Measurements from ENCODE around the gene PRXL2B. TPM values are rescaled to one million over a fixed set of nuclear protein-coding genes. Genes with fewer than 3 reads are reported as not detected.

The PRXL2B gene
- total RNA-seq, 2 donors from 2014 or later, result 20.3 to 25.8 TPM

DNA sequence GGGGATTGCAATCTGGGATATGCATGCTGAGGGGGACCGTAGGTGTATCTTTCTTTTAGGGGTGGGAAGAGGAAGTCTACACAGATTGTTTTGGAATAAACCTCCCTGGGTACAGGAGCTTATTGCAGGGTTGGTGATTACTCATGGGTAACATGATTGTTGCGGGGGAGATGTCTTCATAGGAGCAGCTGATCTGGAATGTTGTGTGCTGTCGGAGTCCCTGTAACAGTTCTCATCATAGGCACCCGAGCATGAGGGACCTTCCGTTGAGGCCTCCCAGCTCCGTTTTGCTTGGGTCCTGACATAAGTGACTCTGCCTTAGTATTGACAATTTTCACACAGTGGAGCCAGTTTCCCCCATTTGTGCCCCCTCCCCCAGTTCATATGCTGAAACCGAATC, 4.2 kb upstream of the PRXL2B start:
- 68% methylated on average over 7 of the region's 7 CpGs for WGBS
- no peaks in the 10 kb centered on the region for H3K36me3 ChIP-seq
- no peaks in the 10 kb centered on the region for H3K9me3 ChIP-seq
- H3K27me3 ChIP-seq (replicated peaks; ENCODE audit: insufficient read depth), result no peaks in the 10 kb centered on the region
- H3K4me3 ChIP-seq, result no peak overlapping the region
- H3K4me1 ChIP-seq (replicated peaks), result peaks cover 23% of the 10 kb centered on the region
- no peak for TF ChIP-seq POLR2AphosphoS5 (IDR thresholded peaks at IDR 0.05)
- TF ChIP-seq, protein P1, sequence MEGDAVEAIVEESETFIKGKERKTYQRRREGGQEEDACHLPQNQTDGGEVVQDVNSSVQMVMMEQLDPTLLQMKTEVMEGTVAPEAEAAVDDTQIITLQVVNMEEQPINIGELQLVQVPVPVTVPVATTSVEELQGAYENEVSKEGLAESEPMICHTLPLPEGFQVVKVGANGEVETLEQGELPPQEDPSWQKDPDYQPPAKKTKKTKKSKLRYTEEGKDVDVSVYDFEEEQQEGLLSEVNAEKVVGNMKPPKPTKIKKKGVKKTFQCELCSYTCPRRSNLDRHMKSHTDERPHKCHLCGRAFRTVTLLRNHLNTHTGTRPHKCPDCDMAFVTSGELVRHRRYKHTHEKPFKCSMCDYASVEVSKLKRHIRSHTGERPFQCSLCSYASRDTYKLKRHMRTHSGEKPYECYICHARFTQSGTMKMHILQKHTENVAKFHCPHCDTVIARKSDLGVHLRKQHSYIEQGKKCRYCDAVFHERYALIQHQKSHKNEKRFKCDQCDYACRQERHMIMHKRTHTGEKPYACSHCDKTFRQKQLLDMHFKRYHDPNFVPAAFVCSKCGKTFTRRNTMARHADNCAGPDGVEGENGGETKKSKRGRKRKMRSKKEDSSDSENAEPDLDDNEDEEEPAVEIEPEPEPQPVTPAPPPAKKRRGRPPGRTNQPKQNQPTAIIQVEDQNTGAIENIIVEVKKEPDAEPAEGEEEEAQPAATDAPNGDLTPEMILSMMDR (IDR thresholded peaks at IDR 0.05), result no peak
- no peak for TF ChIP-seq POLR2A (IDR thresholded peaks at IDR 0.05)
- no peak for DNase-seq (ENCODE audit: low spot score)
- no peak overlapping the region for H3K27ac ChIP-seq
- intact Hi-C loops (cut with DNase I), result loop anchor here (10.0 kb wide), 1 partner anchor 388 kb away; the partner anchor contains the start of gene FAAP20

DNA sequence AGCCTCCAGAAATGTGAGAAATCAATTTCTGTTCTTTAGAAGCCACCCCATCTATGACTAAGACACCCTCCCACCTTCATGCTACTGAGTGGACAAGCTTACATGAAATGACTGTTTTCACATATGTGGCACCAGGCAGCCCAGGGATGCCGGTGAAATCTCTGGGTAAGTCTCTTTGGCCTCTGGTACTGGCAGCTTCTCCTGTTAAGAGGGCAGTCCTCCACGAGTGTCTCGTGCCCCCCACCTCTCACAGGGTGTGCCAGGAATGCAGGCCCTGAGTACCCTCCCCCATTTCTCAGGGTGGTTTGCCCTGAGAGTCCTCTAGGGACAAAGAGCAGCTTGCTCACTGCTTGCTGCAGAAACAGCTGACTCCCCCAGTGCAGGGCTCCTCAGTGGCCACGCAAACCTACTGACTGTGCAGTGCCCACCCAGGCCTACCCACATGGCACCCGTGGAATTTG, 3.2 kb upstream of the PRXL2B start:
- no peak overlapping the region for H3K27ac ChIP-seq
- DNase-seq (ENCODE audit: low spot score), result no peak
- H3K27me3 ChIP-seq (replicated peaks; ENCODE audit: insufficient read depth), result no peaks in the 10 kb centered on the region
- no peaks in the 10 kb centered on the region for H3K9me3 ChIP-seq
- 67% methylated on average over 5 of the region's 5 CpGs for WGBS
- TF ChIP-seq, protein P1 (IDR thresholded peaks at IDR 0.05), result no peak
- TF ChIP-seq POLR2A (IDR thresholded peaks at IDR 0.05) (no peak), POLR2AphosphoS5 (IDR thresholded peaks at IDR 0.05) (no peak)
- no peaks in the 10 kb centered on the region for H3K36me3 ChIP-seq
- intact Hi-C loops (cut with DNase I), result loop anchor here (10.0 kb wide), 1 partner anchor 389 kb away; the partner anchor contains the start of gene FAAP20
- peaks cover 23% of the 10 kb centered on the region for H3K4me1 ChIP-seq (replicated peaks)
- H3K4me3 ChIP-seq, result no peak overlapping the region

DNA sequence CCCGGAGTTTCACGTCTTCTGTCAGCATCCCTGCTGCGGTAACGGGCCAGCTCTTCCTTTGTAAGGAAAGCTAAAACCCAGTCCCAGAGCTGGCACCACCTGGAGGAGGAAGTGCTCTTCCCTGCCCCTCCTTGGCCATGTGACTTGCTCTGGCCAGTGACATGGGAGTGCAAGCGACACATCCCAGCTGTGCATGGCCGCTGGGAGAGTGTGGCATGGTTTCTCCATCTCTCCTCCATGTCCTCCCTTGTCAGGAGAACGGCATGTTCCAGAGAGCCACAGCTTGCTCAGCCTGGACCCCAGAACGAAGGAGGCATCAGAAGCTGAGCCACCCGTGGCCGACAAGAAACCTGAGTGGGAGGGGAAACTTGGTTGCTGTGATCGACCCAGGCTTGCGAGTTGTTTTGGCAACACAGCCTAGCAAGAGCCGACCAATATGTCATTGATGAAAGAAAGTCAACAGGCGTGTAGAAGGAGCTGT, 2.7 kb upstream of the PRXL2B start:
- 46% methylated on average over 14 of the region's 14 CpGs for WGBS
- Histone ChIP-seq H3K9me3 (no peaks in the 10 kb centered on the region), H3K27me3 (replicated peaks; ENCODE audit: insufficient read depth) (no peaks in the 10 kb centered on the region), H3K4me1 (replicated peaks) (peaks cover 21% of the 10 kb centered on the region), H3K36me3 (no peaks in the 10 kb centered on the region), H3K27ac (peak overlapping the region in 1 of 2 donors; percentile 14), H3K4me3 (no peak overlapping the region)
- DNase-seq (ENCODE audit: low spot score), result no peak
- intact Hi-C loops (cut with DNase I), result loop anchor here (10.0 kb wide), 1 partner anchor 389 kb away; the partner anchor contains the start of gene FAAP20
- peak; percentile 27 for TF ChIP-seq POLR2A (IDR thresholded peaks at IDR 0.05)
- no peak for TF ChIP-seq POLR2AphosphoS5 (IDR thresholded peaks at IDR 0.05)

DNA sequence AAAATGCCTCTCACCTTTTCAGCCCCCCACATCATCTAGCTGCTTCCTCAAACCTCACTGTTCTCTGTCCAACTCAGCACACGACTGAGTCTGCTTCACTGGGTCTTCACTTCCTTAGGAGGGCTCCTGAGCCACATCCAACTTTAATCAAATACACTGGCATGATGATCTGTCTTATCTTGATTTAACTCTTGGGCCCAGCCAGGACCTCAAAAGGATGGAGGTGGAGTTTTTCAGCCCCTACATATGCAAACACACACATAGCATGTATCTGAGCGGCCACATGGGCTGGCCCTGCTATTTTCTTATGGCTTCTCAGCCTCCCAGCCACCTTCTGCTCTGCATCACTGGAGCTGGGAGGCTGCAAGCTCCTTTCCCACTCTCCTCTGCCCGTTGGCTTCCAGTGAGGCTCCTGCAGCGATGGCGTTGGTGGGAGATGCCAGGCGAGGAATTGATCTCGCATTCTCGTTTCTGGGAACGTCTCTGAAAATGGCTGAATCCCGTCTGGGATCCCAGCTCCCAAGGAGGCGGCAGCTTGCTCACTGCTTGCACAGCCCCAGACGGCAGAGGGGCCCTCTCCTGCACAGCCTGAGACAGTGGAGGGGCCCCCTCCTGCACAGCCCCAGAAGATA, 1.8 kb upstream of the PRXL2B start:
- Histone ChIP-seq H3K4me3 (peak overlapping the region; percentile 87 to 88), H3K27ac (peak overlapping the region; percentile 97 to 99), H3K4me1 (replicated peaks) (peaks cover 21% of the 10 kb centered on the region), H3K36me3 (no peaks in the 10 kb centered on the region), H3K9me3 (no peaks in the 10 kb centered on the region), H3K27me3 (replicated peaks; ENCODE audit: insufficient read depth) (no peaks in the 10 kb centered on the region)
- DNase-seq (ENCODE audit: low spot score), result no peak
- 28% methylated on average over 12 of the region's 12 CpGs for WGBS
- intact Hi-C loops (cut with DNase I), result loop anchor here (5.0 to 10.0 kb wide), 2 partner anchors 57 to 390 kb away; partner anchors contain the start of gene FAAP20
- TF ChIP-seq POLR2A (IDR thresholded peaks at IDR 0.05) (no peak), POLR2AphosphoS5 (IDR thresholded peaks at IDR 0.05) (no peak)
- TF ChIP-seq, protein P1 (IDR thresholded peaks at IDR 0.05), result no peak

DNA sequence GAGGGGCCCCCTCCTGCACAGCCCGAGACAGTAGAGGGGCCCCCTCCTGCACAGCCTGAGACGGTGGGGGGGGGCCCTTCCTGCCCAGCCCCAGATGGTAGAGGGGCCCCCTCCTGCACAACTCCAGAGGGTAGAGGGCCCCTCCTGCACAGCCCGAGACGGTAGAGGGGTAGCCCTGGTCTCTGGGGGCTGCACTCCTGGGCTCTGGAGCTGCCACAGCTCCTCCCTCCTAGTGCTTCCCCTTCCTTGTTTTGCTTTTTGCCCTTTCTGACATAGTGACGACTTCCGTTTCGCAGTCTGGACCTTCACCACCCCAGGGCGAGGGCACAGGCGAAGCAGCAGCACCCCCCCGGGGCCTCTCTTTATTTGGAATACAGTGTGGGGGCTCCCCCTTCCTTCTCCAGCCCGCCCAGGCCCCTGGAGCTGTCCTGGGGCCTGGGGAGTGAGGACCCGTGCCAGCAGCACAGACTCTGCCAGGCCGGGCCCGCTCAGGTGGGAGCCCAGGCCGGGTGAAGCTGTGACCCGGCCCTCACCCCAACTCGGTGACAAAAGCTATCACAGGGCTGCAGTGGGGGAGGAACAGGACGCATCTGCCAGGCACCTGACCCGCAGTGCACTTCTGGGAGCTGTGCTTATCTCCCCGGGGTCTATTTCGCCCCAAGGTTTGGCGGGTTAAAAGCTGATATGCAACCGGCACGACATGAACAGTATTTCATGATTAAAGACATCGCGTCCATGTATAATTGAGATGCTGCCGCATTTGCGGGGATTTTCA, 1.1 kb upstream of the PRXL2B start:
- Histone ChIP-seq H3K4me3 (peak overlapping the region; percentile 87 to 88), H3K36me3 (no peaks in the 10 kb centered on the region), H3K4me1 (replicated peaks) (peaks cover 21% of the 10 kb centered on the region), H3K27ac (peak overlapping the region; percentile 97 to 99), H3K9me3 (no peaks in the 10 kb centered on the region), H3K27me3 (replicated peaks; ENCODE audit: insufficient read depth) (no peaks in the 10 kb centered on the region)
- DNase-seq (ENCODE audit: low spot score), result peak; percentile 36
- TF ChIP-seq POLR2A (IDR thresholded peaks at IDR 0.05), result peak; percentile 70
- peak; percentile 66 for TF ChIP-seq POLR2AphosphoS5 (IDR thresholded peaks at IDR 0.05)
- TF ChIP-seq, protein P1 (IDR thresholded peaks at IDR 0.05), result no peak
- under 1% methylated on average over 28 of the region's 28 CpGs for WGBS
- intact Hi-C loops (cut with DNase I), result loop anchor here (5.0 to 10.0 kb wide), 2 partner anchors 57 to 391 kb away; partner anchors contain the start of gene FAAP20
